Suprapubic skin (tissue), 4 donors: ENCODE data around the gene GSDME.

Source experiments
- CTCF ChIP-seq, 2 donors: fragments of 200-600 bp in 1 of 2; fragments of 450-650 bp in 1 of 2; sonication (generic) in 1 of 2; IDR thresholded peaks; one replicate each; pipeline ENCODE4 v1.5.1; 2016 to 2019; ENCODE audit warnings: antibody characterized with exemption in 2 of 2, mild to moderate bottlenecking in 1 of 2, moderate library complexity in 1 of 2
- POLR2A ChIP-seq, 2 donors: fragments of 450-650 bp; IDR thresholded peaks; one replicate each; pipeline ENCODE4 v1.6.1; 2017; ENCODE audit warnings: antibody characterized with exemption in 2 of 2, mild to moderate bottlenecking in 2 of 2, moderate library complexity in 2 of 2
- POLR2AphosphoS5 ChIP-seq, 3 donors: sonication (generic); formaldehyde crosslinking; IDR thresholded peaks; one replicate each; pipeline ENCODE4 v1.6.1; 2017; ENCODE audit warnings: antibody characterized with exemption in 3 of 3

- TF ChIP-seq CTCF (IDR thresholded peaks at IDR 0.05) (no peak), POLR2A (IDR thresholded peaks at IDR 0.05) (no peak), POLR2AphosphoS5 (IDR thresholded peaks at IDR 0.05) (no peak)
Measured at GRCh38 chr7:24801883-24802282, 44.6 kb upstream of the GSDME start.
